IMR-90 (cell line): Measurements from ENCODE around the gene CASP9. TPM values are rescaled to one million over a fixed set of nuclear protein-coding genes. Genes with fewer than 3 reads are reported as not detected.
"Not testable (repeated sequence)": the region's sequence is repeated elsewhere in the genome, so short reads cannot be mapped to it uniquely, and the experiment has no call there.

Source experiments
- ATAC-seq: fragments of 200-7000 bp; cut with Tn5 transposase; 2 replicates; pipeline ENCODE4 v1.9.1; 2020; ENCODE audit warnings: low read depth, mild to moderate bottlenecking, moderate library complexity
- BruUV-seq: library from RNA; stranded (reverse); fragments of 400-500 nt; replicated peaks from 2 replicates; lab custom pipeline; 2021; lab: Mats Ljungman, UMichigan
- CTCF ChIA-PET: fragments of 300-600 bp; formaldehyde crosslinking; extraction: SDS; loops from one replicate; lab custom pipeline; 2021; ENCODE audit warnings: antibody characterized with exemption; lab: Yijun Ruan, JAX
- POLR2A ChIA-PET: fragments of 300-600 bp; sonication (Branson Sonifier 250); formaldehyde crosslinking; loops from one replicate; lab custom pipeline; 2022; ENCODE audit warnings: antibody characterized with exemption; ENCODE audit not compliant: unreplicated experiment; lab: Charles Lee
- DNase-seq: peaks from one replicate; pipeline ENCODE4 v3.0.0; 2013
- H2AFZ ChIP-seq: replicated peaks from 2 replicates; pipeline ENCODE3; 2013; ENCODE audit warnings: low read length, mild to moderate bottlenecking; ENCODE audit not compliant: poor library complexity
- H2AK5ac ChIP-seq: 2 replicates; pipeline ENCODE4 v1.6.1; 2013; ENCODE audit warnings: low read depth, low read length, inconsistent platforms
- H2AK9ac ChIP-seq: replicated peaks from 2 replicates; pipeline ENCODE3; 2013; ENCODE audit warnings: mild to moderate bottlenecking, low read depth, low read length, moderate library complexity; ENCODE audit not compliant: poor library complexity
- H2BK120ac ChIP-seq: 2 replicates; pipeline ENCODE4 v1.6.1; 2013; ENCODE audit warnings: low read depth, low read length, inconsistent platforms
- H2BK15ac ChIP-seq: 3 replicates; pipeline ENCODE4 v1.6.1; 2013; ENCODE audit warnings: low read depth, low read length, inconsistent platforms
- H2BK20ac ChIP-seq: 2 replicates; pipeline ENCODE4 v1.6.1; 2013; ENCODE audit warnings: low read depth, mild to moderate bottlenecking, inconsistent platforms, low read length, moderate library complexity
- H2BK5ac ChIP-seq: 2 replicates; pipeline ENCODE4 v1.6.1; 2013; ENCODE audit warnings: mild to moderate bottlenecking, low read depth, low read length, inconsistent platforms; ENCODE audit not compliant: poor library complexity, severe bottlenecking
- H3K14ac ChIP-seq: replicated peaks from 2 replicates; pipeline ENCODE4 v1.6.1; 2013; ENCODE audit warnings: low read depth, low read length, inconsistent platforms
- H3K18ac ChIP-seq: 2 replicates; pipeline ENCODE4 v1.6.1; 2013; ENCODE audit warnings: low read depth, low read length, control low read depth
- H3K23ac ChIP-seq: 2 replicates; pipeline ENCODE4 v1.6.1; 2013; ENCODE audit warnings: low read depth, low read length, inconsistent platforms
- H3K27ac ChIP-seq: 2 replicates; pipeline ENCODE4 v1.5.1; 2013; ENCODE audit warnings: mild to moderate bottlenecking, control low read depth, low read length; ENCODE audit not compliant: insufficient read depth
- H3K27me3 ChIP-seq: 2 replicates; pipeline ENCODE4 v1.6.1; 2013; ENCODE audit warnings: low read length; ENCODE audit not compliant: control insufficient read depth, insufficient read depth
- H3K36me3 ChIP-seq: 2 replicates; pipeline ENCODE4 v1.6.1; 2013; ENCODE audit warnings: low read length, mixed read lengths; ENCODE audit not compliant: control insufficient read depth, insufficient read depth
- H3K4ac ChIP-seq: 2 replicates; pipeline ENCODE4 v1.6.1; 2013; ENCODE audit warnings: low read depth, low read length, inconsistent platforms
- H3K4me1 ChIP-seq: 2 replicates; pipeline ENCODE4 v1.6.1; 2013; ENCODE audit warnings: low read length, mixed read lengths; ENCODE audit not compliant: control insufficient read depth, insufficient read depth
- H3K4me2 ChIP-seq: 2 replicates; pipeline ENCODE4 v1.6.1; 2013; ENCODE audit warnings: low read depth, mild to moderate bottlenecking, control low read depth, low read length, moderate library complexity
- H3K4me3 ChIP-seq: 2 replicates; pipeline ENCODE4 v1.5.1; 2013; ENCODE audit warnings: low read depth, mild to moderate bottlenecking, control low read depth, low read length, moderate library complexity; ENCODE audit not compliant: insufficient read depth
- H3K56ac ChIP-seq: 2 replicates; pipeline ENCODE4 v1.6.1; 2013; ENCODE audit warnings: low read length, inconsistent platforms; ENCODE audit not compliant: insufficient read depth; ENCODE audit errors: extremely low read depth
- H3K79me1 ChIP-seq, 2 experiments: 2 replicates each; pipeline ENCODE4 v1.6.1; 2013; ENCODE audit warnings: low read length in 2 of 2, inconsistent platforms in 1 of 2, low read depth in 1 of 2
- H3K9ac ChIP-seq: 2 replicates; pipeline ENCODE4 v1.6.1; 2013; ENCODE audit warnings: low read depth, low read length, control low read depth
- H3K9me1 ChIP-seq: 2 replicates; pipeline ENCODE4 v1.6.1; 2013; ENCODE audit warnings: low read length, inconsistent platforms; ENCODE audit not compliant: insufficient read depth
- H3K9me3 ChIP-seq: 2 replicates; pipeline ENCODE4 v1.6.1; 2013; ENCODE audit warnings: low read length; ENCODE audit not compliant: control insufficient read depth, insufficient read depth
- H4K20me1 ChIP-seq: 2 replicates; pipeline ENCODE4 v1.6.1; 2013; ENCODE audit warnings: low read length, inconsistent platforms; ENCODE audit not compliant: insufficient read depth
- H4K5ac ChIP-seq: 2 replicates; pipeline ENCODE4 v1.6.1; 2013; ENCODE audit warnings: mild to moderate bottlenecking, low read depth, low read length, control low read depth
- H4K8ac ChIP-seq, 2 experiments: 2 replicates each; pipeline ENCODE4 v1.6.1; 2013; ENCODE audit warnings: low read depth in 2 of 2, low read length in 2 of 2, control low read depth in 1 of 2, inconsistent platforms in 1 of 2
- H4K91ac ChIP-seq: 2 replicates; pipeline ENCODE4 v1.6.1; 2013; ENCODE audit warnings: low read depth, low read length, inconsistent platforms; ENCODE audit not compliant: insufficient read depth
- WGBS, 2 experiments: methylation state at CpG; one replicate each; pipeline versions ENCODE4 v1.1.5 to v1.1.7; 2013; ENCODE audit warnings: missing lambda C conversion rate in 2 of 2; ENCODE audit not compliant: insufficient read length in 1 of 2; ENCODE audit errors: extremely low coverage in 2 of 2; 5-methylcytosine and 5-hydroxymethylcytosine counted together
- dilution Hi-C: fragments of 300-500 bp; cut with HindIII; formaldehyde crosslinking; loops from one replicate; pipeline ENCODE4 v1.14.3; 2018; ENCODE audit warnings: low sequenced_read_pairs; ENCODE audit not compliant: unreplicated experiment
- in situ Hi-C: fragments of 300-500 bp; cut with MboI; formaldehyde crosslinking; loops from 3 replicates; pipeline ENCODE4 v1.14.3; 2019; ENCODE audit warnings: low sequenced_read_pairs, inconsistent platforms, mixed read lengths
- intact Hi-C: fragments of 100-400 bp; cut with micrococcal nuclease; formaldehyde crosslinking; loops from 2 replicates; pipeline ENCODE4 v1.10.0; 2022
- polyA plus RNA-seq, 3 experiments: library from polyadenylated mRNA; depleted of rRNA; stranded (reverse); fragments of >200 nt; gene quantifications; 2 replicates each; pipeline ENCODE4 v1.2.3, GENCODE V29; 2012; ENCODE audit warnings: low replicate concordance in 1 of 3
- total RNA-seq: library from RNA; depleted of rRNA; stranded (reverse); fragments of >200 nt; gene quantifications from 2 replicates; pipeline ENCODE4 v1.2.3, GENCODE V29; 2012

Gene CASP9
- total and polyA plus RNA-seq, 2 of the 4 experiments (the other 2 are of a cell fraction): 7.0 to 8.3 TPM

DNA sequence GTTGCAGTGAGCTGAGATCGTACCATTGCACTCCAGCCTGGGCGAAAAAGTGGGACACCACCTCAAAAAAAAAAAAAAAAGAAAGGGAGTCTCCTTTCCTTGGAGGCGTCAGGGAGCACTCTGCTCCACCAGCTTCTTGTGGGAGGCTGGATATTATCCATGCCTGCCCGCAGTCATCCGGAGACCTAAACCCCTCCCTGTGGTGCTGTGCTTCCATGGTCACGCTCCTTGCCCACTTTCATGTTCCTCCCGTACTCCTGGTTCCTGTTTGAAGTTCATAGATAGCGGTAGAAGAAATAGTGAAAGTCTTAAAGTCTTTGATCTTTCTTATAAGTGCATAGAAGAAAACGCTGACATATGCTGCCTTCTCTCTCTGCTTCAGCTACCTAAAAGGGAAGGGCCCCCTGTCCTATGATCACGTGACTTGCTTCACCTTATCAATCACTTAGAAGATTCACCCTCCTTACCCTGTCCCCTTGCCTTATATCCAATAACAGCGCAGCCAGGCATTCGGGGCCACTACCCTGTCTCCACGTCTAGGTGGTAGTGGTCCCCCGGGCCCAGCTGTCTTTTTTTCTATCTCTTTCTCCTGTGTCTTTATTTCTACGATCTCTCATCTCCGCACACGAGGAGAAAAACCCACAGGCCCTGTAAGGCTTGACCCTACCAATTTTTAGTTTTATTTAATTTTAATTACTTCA is 2.7 kb downstream of the CASP9 start:
- DNase-seq, H3K4me3 ChIP-seq, H2BK20ac ChIP-seq, H3K36me3 ChIP-seq, BruUV-seq, H2AFZ ChIP-seq, H3K27ac ChIP-seq, H3K4me1 ChIP-seq, H3K14ac ChIP-seq, H3K27me3 ChIP-seq, H2AK9ac ChIP-seq, dilution Hi-C loops, H3K23ac ChIP-seq, H4K91ac ChIP-seq, H4K20me1 ChIP-seq, H3K56ac ChIP-seq, H3K4me2 ChIP-seq, H3K18ac ChIP-seq, H3K4ac ChIP-seq, CTCF ChIA-PET, H3K9me3 ChIP-seq, H3K9ac ChIP-seq, H4K5ac ChIP-seq, H2AK5ac ChIP-seq, H2BK5ac ChIP-seq, POLR2A ChIA-PET, H2BK15ac ChIP-seq, in situ Hi-C loops, H4K8ac ChIP-seq, H2BK120ac ChIP-seq, ATAC-seq: not testable (repeated sequence)
- no CpG with 5 or more reads among the region's 17 CpGs for WGBS, 2 experiments
- intact Hi-C loops: loop anchor here (5.0 kb wide), 1 partner anchor 199 kb away; no protein-coding TSS in a partner anchor
- H3K79me1 ChIP-seq: peaks cover 0 to 16% of the 10 kb centered on the region in 2 experiments; a peak in 2 of 4 replicates
- H3K9me1 ChIP-seq: peaks cover 10% of the 10 kb centered on the region
